ENCODE results near the gene SPATA13.

The SPATA13 gene

DNA sequence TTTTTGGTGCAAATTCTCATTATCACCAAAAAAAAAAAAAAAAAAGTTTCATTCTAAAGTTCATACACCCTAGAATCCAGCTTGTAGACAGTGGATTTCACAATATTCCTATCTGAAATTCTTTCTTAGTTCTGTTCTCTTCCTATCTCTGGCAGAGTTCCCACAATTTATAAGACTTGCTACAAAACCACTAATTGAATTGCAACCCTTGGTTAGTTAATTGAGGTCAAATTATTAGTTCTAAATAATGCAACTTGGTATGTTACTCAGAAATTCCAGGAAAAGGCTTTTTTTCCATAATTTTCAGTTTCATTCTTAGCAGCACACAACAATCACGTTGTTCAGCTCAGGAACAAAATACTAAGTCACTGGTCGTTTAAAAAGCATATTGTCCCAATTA is 58.5 kb downstream of the SPATA13 start:
- DNase-seq: no peak
- no peaks in the 10 kb centered on the region for H3K36me3 Mint-ChIP-seq (ENCODE audit: low read depth)
- H3K9me3 Mint-ChIP-seq: no peaks in the 10 kb centered on the region
- no peak overlapping the region for H3K4me3 Mint-ChIP-seq
- H3K27me3 Mint-ChIP-seq (ENCODE audit: low read depth, poor library complexity): no peaks in the 10 kb centered on the region
- H3K4me1 Mint-ChIP-seq: peaks cover 20% of the 10 kb centered on the region
- H3K27ac Mint-ChIP-seq: no peak overlapping the region
- TF ChIP-seq, protein P1, sequence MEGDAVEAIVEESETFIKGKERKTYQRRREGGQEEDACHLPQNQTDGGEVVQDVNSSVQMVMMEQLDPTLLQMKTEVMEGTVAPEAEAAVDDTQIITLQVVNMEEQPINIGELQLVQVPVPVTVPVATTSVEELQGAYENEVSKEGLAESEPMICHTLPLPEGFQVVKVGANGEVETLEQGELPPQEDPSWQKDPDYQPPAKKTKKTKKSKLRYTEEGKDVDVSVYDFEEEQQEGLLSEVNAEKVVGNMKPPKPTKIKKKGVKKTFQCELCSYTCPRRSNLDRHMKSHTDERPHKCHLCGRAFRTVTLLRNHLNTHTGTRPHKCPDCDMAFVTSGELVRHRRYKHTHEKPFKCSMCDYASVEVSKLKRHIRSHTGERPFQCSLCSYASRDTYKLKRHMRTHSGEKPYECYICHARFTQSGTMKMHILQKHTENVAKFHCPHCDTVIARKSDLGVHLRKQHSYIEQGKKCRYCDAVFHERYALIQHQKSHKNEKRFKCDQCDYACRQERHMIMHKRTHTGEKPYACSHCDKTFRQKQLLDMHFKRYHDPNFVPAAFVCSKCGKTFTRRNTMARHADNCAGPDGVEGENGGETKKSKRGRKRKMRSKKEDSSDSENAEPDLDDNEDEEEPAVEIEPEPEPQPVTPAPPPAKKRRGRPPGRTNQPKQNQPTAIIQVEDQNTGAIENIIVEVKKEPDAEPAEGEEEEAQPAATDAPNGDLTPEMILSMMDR (IDR thresholded peaks at IDR 0.05): no peak

DNA sequence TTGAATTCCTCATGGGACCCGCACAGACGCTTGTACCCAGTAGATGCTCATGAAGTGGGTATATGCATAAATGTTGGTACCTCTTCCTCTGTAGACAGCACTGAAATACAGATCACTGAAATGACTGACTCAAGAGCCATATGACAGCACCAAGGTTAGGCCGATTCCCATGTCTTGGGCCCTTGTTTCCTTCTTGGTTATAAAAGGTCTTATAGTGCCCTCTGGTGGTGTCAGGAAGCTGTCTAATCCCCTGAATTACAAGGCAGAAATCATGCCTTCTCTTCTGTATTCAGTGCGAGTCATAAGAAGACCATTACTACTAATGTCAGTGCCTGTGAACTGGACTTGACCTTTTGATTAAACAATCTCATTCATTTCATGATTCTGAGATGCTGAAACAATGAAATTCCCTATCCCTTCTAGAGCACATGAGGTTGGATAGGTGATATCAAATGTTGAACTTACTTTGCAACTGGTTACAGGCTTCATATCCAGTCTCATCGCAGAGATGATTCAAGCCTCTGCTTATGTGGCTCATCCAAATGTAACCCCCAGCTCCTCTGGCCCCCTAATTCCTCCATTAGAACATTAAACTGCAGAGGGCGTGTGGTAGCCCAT is 59.7 kb downstream of the SPATA13 start:
- Mint-ChIP-seq H3K36me3 (ENCODE audit: low read depth) (no peaks in the 10 kb centered on the region), H3K9me3 (no peaks in the 10 kb centered on the region), H3K4me1 (peaks cover 20% of the 10 kb centered on the region), H3K27ac (no peak overlapping the region), H3K27me3 (ENCODE audit: low read depth, poor library complexity) (no peaks in the 10 kb centered on the region), H3K4me3 (no peak overlapping the region)
- peak; percentile 55 for DNase-seq
- TF ChIP-seq, protein P1 (IDR thresholded peaks at IDR 0.05): peak; percentile 73

DNA sequence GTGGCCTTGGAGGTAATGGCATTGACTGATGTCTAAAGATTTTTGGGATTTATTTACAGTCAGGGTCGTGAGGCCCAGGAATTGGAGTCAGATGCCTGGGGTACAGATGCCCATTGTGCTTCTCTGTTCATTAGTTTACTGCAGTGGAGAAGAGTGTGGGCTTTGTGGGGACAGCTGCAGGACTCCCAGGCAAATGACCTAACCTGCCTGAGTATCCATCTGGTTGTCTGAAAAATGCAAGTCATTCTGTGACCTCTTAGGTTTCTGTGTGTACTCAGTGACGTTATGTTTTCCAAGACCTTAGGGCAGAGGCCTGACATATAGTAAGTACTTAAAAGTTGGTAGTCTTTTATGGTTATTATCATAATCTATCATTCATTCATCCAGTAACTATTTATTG is 60.5 kb downstream of the SPATA13 start:
- H3K36me3 Mint-ChIP-seq (ENCODE audit: low read depth): no peaks in the 10 kb centered on the region
- H3K9me3 Mint-ChIP-seq: no peaks in the 10 kb centered on the region
- H3K27ac Mint-ChIP-seq: no peak overlapping the region
- TF ChIP-seq, protein P1 (IDR thresholded peaks at IDR 0.05): no peak
- H3K4me3 Mint-ChIP-seq: no peak overlapping the region
- H3K4me1 Mint-ChIP-seq: peaks cover 15% of the 10 kb centered on the region
- peaks cover 3% of the 10 kb centered on the region for H3K27me3 Mint-ChIP-seq (ENCODE audit: low read depth, poor library complexity)
- no peak for DNase-seq

DNA sequence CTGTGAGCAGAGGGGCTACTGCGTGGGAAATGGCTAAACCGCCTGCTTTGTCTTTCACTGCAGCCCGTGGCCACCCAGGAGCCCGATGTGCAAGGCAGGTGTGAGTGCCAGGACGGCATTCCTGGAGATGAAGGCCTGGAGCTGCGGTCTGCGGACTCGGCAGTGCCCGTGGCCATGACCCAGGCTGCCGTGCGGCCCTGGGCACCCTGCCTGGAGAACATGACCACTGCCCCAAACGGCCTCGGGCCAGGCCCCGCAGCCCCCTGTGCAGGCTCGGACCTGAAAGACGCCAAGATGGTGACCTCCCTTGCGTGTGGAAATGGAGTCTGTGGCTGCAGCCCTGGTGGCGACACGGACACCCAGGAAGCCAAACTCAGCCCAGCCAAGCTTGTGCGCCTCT is 62.2 kb downstream of the SPATA13 start:
- Mint-ChIP-seq H3K36me3 (ENCODE audit: low read depth) (no peaks in the 10 kb centered on the region), H3K27ac (no peak overlapping the region)
- no peak for DNase-seq

DNA sequence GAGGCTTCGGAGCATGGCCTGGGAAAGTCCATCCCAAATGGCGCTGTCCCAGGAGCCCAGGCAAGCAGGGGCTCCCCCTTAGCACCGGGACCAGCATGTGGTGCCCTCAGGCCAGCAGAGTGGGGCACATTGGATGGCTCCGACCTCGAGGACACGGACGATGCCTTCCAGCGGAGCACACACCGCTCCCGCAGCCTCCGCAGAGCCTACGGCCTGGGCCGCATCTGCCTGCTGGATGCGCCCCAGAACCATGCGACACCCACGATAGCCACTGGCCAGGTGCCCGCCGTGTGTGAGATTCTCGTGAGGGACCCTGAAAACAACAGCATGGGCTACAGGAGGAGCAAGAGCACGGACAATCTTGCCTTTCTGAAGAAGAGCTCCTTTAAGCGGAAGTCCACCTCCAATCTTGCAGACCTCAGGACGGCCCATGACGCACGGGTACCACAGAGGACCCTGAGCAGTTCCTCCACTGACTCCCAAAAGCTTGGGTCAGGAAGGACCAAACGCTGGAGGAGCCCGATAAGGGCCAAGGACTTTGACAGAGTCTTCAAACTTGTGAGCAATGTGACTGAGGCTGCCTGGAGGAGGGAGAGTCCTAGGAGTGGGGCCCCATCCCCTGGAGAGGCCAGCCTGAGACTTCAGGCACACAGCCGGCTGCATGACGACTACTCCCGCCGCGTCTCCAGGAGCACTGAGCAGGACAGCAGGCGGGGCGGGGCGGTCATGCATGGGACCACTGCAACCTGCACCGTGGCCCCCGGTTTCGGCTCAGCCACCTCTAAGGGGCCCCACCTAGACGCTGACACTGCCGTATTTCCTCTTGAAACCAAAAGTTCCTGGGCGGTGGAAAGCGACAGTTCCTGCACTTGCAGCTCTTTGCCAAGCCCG is 63.1 kb downstream of the SPATA13 start:
- H3K4me3 Mint-ChIP-seq: no peak overlapping the region
- TF ChIP-seq, protein P1 (IDR thresholded peaks at IDR 0.05): no peak
- H3K27ac Mint-ChIP-seq: no peak overlapping the region
- no peaks in the 10 kb centered on the region for H3K9me3 Mint-ChIP-seq
- H3K4me1 Mint-ChIP-seq: peaks cover under 1% of the 10 kb centered on the region
- no peaks in the 10 kb centered on the region for H3K36me3 Mint-ChIP-seq (ENCODE audit: low read depth)
- H3K27me3 Mint-ChIP-seq (ENCODE audit: low read depth, poor library complexity): peaks cover 5% of the 10 kb centered on the region
- no peak for DNase-seq

More for the DNA sequence above, 62.2 kb downstream of the SPATA13 start:
- TF ChIP-seq, protein P1 (IDR thresholded peaks at IDR 0.05): no peak
- H3K9me3 Mint-ChIP-seq: no peaks in the 10 kb centered on the region
- H3K27me3 Mint-ChIP-seq (ENCODE audit: low read depth, poor library complexity): peaks cover 5% of the 10 kb centered on the region
- no peak overlapping the region for H3K4me3 Mint-ChIP-seq
- peaks cover 9% of the 10 kb centered on the region for H3K4me1 Mint-ChIP-seq

All from nephron progenitor cell (in vitro differentiated cells).